Measurements from ENCODE around the gene SLC39A11.

- TF ChIP-seq, protein P1, sequence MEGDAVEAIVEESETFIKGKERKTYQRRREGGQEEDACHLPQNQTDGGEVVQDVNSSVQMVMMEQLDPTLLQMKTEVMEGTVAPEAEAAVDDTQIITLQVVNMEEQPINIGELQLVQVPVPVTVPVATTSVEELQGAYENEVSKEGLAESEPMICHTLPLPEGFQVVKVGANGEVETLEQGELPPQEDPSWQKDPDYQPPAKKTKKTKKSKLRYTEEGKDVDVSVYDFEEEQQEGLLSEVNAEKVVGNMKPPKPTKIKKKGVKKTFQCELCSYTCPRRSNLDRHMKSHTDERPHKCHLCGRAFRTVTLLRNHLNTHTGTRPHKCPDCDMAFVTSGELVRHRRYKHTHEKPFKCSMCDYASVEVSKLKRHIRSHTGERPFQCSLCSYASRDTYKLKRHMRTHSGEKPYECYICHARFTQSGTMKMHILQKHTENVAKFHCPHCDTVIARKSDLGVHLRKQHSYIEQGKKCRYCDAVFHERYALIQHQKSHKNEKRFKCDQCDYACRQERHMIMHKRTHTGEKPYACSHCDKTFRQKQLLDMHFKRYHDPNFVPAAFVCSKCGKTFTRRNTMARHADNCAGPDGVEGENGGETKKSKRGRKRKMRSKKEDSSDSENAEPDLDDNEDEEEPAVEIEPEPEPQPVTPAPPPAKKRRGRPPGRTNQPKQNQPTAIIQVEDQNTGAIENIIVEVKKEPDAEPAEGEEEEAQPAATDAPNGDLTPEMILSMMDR (IDR thresholded peaks at IDR 0.05; ENCODE audit: low read depth, low read length) = no peak
- no peak for TF ChIP-seq EZH2phosphoT487 (IDR thresholded peaks at IDR 0.05; ENCODE audit: low read depth)
Measured at GRCh38 chr17:73042809-73043685, 49.4 kb downstream of the SLC39A11 start.

All from OCI-LY3 (cell line).